Hepatocyte (in vitro differentiated cells): ENCODE results near the gene LBHD2.

ENCODE experiments used
- CTCF ChIP-seq: fragments of 200-600 bp; sonication (generic); IDR thresholded peaks from 2 replicates; pipeline ENCODE4 v1.5.1; 2016; ENCODE audit warnings: antibody characterized with exemption, mild to moderate bottlenecking; ENCODE audit not compliant: poor library complexity
- EZH2 ChIP-seq: fragments of 200-600 bp; sonication (generic); IDR thresholded peaks from 2 replicates; pipeline ENCODE4 v1.6.1; 2016; ENCODE audit warnings: antibody characterized with exemption, mild to moderate bottlenecking, borderline replicate concordance
- EZH2phosphoT487 ChIP-seq: fragments of 200-600 bp; sonication (generic); IDR thresholded peaks from one replicate; pipeline ENCODE4 v1.6.1; 2018; ENCODE audit warnings: antibody characterized with exemption, mild to moderate bottlenecking, low read depth, moderate library complexity; ENCODE audit not compliant: unreplicated experiment, severe bottlenecking

GRCh38 chr14:103138301-103139131 lies 54.5 kb downstream of the LBHD2 start:
- no peak for TF ChIP-seq CTCF
- TF ChIP-seq EZH2 = no peak
- TF ChIP-seq EZH2phosphoT487 = no peak
